GOT3 (cell line): ENCODE results near the gene AGFG1.

ENCODE experiments used
- DNase-seq: peaks from one replicate; lab custom pipeline; 2025; ENCODE audit warnings: mixed read lengths; lab: John Stamatoyannopoulos, UW

Gene AGFG1, protein sequence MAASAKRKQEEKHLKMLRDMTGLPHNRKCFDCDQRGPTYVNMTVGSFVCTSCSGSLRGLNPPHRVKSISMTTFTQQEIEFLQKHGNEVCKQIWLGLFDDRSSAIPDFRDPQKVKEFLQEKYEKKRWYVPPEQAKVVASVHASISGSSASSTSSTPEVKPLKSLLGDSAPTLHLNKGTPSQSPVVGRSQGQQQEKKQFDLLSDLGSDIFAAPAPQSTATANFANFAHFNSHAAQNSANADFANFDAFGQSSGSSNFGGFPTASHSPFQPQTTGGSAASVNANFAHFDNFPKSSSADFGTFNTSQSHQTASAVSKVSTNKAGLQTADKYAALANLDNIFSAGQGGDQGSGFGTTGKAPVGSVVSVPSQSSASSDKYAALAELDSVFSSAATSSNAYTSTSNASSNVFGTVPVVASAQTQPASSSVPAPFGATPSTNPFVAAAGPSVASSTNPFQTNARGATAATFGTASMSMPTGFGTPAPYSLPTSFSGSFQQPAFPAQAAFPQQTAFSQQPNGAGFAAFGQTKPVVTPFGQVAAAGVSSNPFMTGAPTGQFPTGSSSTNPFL

DNA sequence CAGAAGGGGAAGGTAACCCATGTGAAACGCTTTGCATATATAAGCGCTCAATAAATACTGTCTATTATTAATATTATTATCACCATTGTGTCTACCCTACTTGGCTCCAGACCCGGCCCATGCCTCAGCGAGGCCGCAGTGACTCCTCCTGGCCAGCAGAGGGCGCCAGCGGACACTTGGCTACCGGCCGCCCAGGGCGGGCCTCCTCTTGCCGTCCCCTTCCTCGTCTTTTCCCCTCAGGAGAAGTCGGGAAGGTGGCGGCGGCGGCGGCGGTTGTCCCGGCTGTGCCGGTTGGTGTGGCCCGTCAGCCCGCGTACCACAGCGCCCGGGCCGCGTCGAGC, at the start of gene AGFG1:
TSS of gene AGFG1 (plus strand) at position 233 of the 341 bp plus-strand sequence. CDS start 266 bp downstream, outside the sequence.
- peak; percentile 41 for DNase-seq

DNA sequence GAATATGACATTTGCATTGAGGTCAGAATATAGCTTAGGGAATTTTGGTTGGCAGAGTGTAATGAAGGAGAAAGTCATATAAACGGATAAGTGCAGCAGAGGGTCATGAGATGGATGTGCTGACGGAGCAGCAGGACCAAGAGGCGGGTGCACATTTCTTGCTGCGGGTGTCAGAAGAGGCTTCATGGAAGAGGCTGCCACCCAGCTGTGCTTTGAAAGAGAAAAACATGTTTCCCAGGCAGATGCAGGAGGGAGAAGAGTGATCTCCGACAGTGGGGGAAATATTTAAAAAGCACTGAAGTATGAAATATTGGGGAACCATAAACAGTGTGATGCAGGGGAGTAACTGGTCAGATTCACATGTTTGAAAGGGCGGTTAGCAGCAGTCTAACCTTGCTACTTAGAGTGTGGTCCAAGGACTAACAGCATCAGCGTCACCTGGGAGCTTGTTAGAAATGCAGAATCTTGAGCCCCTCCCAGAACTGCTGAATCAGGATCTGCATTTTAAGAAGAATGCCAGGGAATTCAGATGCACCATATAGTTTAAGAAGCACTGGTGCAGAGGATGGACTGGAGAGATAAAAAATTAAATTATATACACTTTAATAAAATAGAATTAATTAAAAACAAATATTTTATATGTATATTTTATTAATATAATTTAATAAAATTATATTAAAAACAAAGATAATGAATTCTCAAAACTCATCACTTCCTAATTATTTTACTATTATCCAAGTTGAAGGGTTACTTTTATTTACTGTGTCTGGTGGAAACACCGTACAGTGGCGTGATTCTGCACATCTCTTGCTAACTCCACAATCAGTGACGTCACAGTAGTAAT, 48.1 kb upstream of the AGFG1 start:
- DNase-seq, result no peak

DNA sequence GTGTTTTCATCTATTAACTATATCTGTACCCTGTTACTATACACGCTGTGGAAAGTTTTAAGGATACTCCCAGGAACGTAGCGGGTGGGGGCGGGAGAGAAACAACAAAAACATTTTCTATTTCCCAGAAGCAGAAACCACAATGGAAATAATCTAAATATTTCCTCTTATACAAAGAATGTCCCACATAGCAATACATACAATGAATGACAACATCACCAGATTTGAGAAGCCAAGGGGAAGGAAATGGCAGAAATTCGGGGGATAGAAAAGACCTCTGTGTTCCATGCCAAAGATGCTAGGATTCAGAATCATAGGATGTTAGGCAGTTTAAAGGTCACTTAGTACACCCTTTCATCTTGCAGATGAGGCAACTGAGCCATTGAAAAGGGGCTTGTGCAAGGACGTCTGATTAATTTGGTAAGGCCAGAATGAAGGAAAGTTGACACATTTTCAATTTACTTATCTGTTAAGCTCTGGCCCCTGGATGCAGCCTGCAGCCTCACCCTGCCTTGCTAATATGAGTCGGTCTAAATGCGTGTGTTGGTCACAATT, 43.1 kb upstream of the AGFG1 start:
- DNase-seq, result no peak

DNA sequence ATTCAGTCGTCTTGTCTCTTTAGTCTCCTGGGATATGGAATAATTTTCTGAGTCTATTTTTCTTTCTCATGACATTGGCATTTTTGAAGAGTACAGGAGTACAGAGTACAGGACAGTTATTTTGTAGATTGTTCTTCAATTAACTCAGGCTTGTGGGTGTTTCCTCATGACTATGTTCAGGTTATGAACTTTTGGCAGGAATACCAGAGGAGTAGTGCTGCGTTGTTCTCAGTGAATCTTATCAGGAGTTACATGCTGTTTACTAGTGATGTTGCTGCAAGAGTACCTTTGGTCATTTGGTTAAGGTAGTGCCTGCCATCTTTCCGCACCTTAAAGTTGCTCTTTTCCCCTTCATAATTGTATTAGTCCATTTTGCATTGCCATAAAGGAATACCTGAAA, 41.3 kb upstream of the AGFG1 start:
- no peak for DNase-seq

DNA sequence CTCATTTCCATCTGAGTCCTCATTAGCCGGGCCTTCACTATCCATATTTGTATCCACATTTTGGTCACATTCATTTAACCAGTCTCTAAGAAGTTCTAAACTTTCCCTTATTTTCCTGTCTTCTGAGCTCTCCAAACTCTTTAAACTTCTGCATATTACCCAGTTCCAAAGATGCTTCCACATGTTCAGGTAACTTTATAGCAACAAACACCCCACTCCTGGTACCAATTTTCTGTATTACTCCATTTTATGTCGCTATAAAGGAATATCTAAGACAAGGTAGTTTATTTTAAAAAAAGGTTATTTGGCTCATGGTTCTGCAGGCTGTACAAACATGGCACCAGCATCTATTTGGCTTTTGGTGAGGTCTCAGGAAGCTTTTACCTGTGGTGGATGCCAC, 38.8 kb upstream of the AGFG1 start:
- no peak for DNase-seq

DNA sequence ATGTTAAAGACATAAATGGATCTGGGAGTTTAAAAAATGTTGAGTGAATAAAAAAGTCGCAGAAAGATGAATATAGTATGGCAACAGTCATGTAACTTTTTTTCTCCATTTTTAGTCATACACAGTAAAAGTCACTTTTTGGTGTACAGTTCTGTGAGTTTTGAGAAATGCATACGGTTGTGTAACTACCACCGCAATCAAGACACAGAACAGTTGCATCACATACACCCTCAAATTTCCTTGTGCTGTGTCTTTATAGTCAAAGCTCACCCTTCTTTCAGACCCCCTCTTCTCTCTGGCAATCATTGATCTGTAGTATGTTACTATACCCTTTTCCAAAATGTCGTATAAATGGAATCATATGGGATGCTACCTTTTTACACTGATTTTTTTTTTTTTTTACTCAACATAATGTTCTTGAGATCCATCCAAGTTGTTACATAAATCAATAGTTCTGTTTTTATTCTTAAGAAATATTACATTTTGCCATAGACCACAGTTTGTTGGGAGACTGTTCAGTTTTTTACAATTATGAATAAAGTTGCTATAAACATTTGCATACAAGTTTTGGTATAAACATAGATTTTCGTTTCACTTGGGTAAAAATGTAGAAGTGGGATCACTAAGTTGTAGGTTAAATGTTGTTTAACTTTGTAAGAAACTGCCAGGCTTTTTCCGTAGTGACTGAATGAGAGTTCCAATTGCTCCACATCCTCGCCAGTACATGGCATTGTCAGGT, 35.4 kb upstream of the AGFG1 start:
- no peak for DNase-seq

DNA sequence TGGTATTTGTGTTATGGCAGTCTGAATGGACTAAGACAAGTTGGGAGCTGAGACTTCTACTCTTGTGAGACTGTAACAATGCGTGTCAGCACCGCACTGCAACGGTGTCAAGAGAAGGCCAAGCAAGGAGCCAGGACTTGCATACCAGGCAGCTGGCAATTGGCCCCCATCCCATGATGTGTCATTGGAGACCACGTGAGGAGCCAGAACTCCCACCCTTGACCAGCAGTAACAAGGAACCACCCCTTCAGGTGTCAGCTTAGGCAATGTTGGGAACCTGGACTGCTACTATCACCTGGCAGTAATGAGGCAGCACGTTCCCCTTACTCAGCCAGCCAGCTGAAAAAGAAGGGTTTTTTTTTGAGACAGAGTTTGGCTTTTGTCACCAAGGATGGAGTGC, 32.7 kb upstream of the AGFG1 start:
- no peak for DNase-seq

DNA sequence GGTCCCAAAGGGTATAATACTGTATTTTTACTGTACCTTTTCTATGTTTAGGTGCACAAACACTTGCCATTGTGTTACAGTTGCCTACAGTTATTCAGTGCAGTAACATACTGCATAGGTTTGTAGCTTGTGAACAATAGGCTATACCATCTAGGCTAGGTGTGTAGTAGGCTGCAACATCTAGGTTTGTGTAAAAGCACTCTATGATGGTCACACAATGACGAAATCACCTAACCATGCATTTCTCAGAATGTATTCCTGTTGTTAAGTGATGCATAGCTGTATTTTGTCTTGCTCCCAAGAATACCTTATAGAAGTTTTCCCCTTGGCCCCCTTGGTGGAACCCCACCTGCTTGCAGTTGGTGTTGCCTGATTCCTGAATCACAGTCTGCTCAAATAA, 29.3 kb upstream of the AGFG1 start:
- DNase-seq, result no peak

DNA sequence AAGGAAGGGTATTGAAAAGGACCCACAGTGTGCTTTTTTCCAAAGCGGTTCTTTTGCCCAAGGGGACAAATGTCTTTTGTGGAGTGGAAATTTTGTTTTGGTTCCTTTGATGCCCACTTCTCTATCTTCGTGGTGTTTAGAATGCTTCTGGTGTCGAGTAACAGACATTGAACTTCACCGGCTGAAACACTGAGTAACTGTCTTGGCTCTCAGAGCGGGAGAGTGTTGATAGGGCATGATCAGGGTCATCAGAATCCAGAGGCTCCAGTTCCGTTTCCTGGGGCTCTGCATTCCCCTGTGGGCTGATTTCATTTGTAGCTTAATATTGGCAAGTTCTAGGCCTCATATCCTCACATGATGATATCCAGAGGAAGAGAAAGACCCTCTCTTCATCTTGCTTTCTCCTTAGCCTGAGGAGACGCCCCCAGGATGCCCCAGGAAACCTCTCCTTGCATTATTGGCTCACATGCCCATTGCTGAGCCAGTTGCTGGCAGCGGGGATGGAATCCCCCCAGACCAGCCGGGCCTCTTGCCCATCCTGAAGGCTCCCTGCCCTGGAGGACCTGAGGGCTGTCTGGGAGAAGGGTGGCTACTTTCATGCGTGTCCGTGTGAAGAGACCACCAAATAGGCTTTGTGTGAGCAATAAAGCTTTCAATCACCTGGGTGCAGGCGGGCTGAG, 27.9 kb upstream of the AGFG1 start:
- DNase-seq, result no peak

DNA sequence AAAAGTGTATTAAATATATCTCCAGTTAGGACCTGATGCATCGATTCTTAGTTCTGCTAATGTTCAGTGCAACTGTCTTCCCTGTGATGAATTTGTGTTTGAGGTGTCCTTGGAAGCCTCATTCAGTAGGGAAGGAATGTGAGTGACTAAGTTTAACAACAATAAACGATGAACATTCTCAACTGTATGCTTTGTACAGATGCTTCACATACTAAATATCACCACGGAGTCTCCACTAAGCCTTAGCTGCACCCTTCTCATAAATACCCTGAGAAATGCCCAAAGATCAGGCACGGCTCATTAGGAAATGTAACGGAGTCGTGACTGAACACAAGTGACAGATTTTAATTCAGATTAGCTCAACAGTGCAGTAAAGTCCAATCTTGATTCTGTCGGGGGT, 24.4 kb upstream of the AGFG1 start:
- DNase-seq, result no peak

DNA sequence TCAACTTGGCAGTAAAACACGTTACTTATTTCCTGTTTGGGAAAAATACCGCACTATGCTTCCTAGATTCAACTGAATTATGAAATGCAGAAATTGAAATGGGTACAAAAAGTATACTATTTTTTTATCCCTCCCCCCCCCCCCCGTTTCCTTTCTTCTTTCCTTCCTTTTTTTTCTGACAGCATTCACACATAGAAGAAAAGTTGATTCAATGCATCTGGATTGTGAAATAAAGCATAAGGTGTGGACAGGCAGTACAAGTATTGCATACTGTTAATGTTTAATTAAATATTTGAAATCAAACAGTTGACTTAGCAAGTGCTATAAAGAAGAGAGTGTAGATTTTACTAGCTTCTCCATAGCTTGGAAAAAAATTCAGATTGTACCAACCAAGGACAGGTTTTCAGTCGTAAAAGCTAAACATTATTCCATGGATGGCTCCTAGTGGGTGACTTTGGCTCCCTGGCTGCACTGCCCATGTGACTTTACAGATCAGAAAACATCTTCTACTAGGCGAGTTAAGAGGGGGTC, 21.6 kb upstream of the AGFG1 start:
- DNase-seq, result no peak

DNA sequence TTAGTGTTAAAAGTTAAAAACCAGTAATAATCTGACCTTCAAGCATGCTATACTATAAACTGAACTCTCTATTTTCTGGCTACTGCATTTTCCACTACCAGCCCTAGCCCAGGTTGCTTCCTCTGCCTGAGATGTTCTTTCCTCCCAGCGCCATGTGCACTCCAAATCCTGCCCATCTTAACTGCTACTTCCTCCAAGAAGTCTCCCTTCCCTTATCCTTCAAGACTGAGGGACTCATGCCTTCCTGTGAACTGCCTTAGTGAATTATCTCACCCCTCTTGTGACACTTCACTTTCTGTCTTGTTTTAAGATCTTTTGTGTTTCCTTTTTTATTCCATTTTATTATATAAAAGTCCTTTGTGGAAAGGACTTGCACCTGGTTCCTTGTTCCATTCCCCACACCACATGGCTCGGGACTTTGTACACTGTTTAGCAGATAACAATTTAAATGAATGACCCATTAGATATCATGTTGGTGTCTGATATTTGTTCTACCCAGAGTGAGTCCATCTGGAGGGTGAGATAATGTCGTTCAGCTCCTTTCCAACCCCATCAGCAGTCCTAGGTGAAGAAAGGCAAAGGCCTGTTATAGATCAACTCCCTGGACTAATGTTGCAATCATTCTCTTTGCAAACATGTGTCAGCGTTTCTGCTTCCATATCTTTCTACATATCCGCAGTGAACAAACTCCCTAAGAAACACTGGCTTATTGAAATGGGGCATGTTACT, 20.9 kb upstream of the AGFG1 start:
- no peak for DNase-seq

DNA sequence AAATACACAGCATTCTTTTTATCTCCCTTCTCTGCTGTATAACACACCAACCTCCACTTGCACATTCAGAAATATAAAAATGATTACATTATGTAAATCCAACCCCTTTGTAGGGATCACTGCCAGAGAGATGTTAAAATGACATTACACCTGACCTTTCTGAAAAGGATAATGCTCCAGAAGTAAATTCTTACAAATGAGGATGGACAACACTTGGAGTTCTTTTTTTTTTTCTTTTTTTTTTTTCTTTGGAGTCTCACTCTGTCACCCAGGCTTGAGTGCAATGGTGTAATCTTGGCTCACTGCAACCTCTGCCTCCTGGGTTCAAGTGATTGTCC, 20.3 kb upstream of the AGFG1 start:
- DNase-seq, result no peak

DNA sequence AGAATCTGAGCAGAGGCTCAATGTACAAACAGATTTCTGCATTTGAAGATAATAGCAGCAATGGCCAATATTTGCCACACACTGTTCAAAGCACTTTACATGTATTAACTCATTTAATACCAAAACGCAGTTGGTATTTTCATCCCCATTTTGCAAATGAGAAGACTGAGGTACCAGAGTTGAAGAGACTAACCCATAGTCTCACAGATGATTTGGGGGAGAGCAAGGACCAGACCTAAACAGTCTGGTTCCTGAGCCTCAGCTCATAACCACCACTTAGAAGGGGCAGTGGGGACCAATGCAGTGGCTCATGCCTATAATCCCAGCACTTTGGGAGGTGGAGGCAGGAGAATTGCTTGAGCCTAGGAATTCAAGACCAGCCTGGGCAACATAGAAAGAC, 18.1 kb upstream of the AGFG1 start:
- no peak for DNase-seq

DNA sequence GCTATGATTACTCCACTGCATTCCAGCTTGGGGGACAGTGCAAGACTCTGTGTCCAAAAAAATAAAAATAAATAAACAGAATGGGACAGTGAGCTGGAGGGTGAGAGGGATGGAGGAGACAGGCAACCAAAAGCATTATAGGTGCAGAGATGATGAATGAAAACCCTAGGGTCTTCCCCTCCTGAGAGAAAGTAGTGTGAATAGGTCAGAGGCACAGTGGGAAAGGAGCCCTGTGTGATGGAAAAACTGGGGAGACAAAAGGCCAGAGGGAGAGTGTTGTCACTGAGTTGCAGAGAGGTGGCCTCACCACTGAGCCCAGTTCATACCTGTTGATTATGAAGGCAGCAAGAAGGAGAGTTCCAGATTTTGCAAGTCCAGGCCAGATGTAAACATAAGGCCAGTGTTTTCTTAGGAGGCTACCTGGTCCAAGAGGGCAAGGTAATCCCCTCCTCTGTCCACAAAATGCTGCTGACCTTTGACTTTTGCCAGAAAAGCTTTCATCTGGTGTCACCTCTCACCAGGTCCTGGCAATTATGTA, 17.6 kb upstream of the AGFG1 start:
- no peak for DNase-seq

DNA sequence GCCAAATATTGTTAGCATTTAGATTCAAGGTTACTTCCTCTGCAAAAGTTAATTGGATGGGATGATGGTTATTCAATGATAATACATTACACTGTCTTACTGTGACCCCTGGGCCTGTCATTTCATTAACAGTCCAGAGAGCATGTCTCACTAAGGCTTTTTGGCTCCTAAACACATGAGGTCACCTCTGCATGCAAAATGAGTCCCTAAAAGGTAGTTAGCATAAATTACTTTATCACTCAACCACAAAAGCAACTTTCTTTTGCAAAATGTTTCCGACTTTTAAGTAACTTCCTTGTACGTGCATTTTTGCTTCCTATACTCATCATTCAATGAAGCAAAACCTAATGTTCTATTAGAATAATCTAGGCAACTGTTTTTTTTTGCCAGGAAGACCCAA, 16.8 kb upstream of the AGFG1 start:
- DNase-seq, result no peak

DNA sequence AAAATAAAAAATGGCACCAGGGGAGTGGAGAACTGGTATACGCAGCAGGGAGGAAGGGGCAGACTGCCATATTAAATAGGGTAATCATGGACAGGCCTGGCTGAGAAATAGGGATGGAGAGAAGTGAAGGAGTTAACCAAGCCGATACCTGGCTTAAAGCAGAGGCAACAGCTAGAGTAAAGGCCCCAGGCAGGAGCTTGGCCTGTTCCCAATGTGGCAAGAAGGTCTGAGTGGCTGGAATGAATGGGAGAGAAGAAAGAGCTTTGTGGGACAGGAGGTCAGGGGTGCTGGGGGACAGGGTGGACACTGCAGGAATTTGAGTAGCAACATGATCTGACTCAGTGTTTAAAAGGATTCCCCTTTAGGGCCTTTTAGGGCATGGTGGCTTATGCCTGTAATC, 15.9 kb upstream of the AGFG1 start:
- DNase-seq, result no peak

DNA sequence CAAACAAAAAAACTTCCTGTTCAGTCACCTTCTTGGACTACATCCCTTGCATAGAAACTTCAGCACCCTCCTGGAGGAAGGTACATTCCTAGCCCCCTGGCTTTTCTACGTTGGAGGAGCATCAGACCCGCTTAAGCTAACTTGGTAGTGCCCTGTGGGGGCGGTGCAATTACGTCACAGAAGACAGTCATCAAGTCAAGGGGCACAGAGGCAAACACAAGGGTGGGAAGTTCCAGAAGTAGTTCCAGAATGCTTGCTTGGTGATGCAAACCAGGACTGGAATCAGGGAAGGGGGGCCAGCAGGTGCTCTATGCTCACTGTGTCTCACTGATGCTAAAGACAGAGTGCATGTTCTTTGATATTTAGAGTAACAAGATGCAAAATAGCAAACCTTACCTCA, 15.2 kb upstream of the AGFG1 start:
- no peak for DNase-seq

DNA sequence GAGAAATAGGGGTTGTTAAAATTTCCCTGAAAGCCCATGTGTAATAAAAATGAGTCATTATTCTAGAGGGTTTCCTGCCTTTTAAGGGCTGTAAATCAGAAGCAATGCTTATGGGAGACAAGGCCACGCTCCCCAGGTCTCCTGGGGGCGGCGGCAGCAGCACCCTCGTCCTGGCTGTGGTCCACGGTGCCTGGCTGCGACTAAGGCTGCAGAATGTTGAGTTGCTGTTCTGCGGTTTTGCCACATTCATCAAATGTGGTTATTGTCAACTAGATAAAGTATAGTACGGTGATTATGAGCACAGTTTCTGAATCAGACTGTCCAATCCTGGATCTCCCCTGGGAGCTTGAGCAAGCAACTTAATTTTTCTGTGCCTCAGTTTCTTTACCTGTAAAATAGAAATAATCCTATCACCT, 11.9 kb upstream of the AGFG1 start:
- no peak for DNase-seq

DNA sequence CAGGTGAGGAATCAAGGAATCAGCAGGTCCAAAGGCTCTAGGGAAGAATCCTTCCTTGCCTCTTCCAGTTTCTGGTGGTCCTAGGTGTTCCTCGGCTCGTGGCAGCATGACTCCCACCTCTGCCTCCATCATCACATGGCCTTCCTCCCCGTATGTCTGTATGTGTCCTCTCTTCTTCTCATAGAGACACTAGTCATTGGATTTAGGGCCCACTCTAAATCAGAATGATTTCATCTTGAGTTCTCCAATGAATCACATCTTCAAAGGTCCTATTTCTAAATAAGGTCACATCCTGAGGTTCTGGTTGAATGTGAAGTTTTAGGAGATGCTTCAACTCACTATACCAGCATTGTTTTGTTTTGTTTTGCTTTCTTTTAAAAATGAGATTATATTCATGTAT, 11.1 kb upstream of the AGFG1 start:
- DNase-seq, result no peak
